DMS79 (cell line): ENCODE results near the gene NODAL.

ENCODE experiments used
- DNase-seq: peaks from one replicate; lab custom pipeline; 2025; lab: John Stamatoyannopoulos, UW

NODAL gene

GRCh38 chr10:70432561-70433263, 8.8 kb downstream of the NODAL start:
- no peak for DNase-seq

- no peak for DNase-seq
These were observed 9.4 kb downstream of the NODAL start for GRCh38 chr10:70432101-70432500.

- no peak for DNase-seq
These were observed 10.7 kb downstream of the NODAL start for GRCh38 chr10:70430493-70431445.

GRCh38 chr10:70426823-70427222, 14.7 kb downstream of the NODAL start:
- no peak for DNase-seq

- DNase-seq: no peak
These were observed 16.4 kb downstream of the NODAL start for GRCh38 chr10:70425096-70425495.

- no peak for DNase-seq
These were observed 17.2 kb downstream of the NODAL start for GRCh38 chr10:70424320-70424719.

GRCh38 chr10:70418713-70419112, 22.8 kb downstream of the NODAL start:
- DNase-seq: no peak

GRCh38 chr10:70418229-70418628, 23.3 kb downstream of the NODAL start:
- no peak for DNase-seq

GRCh38 chr10:70417568-70417967, 23.9 kb downstream of the NODAL start:
- DNase-seq: no peak

GRCh38 chr10:70412356-70412755, 29.1 kb downstream of the NODAL start:
- DNase-seq: no peak

GRCh38 chr10:70410608-70411007, 30.9 kb downstream of the NODAL start:
- no peak for DNase-seq

GRCh38 chr10:70409772-70410171, 31.7 kb downstream of the NODAL start:
- DNase-seq: no peak

GRCh38 chr10:70405037-70405824, 36.2 kb downstream of the NODAL start:
- DNase-seq: no peak

- DNase-seq: no peak
These were observed 36.8 kb downstream of the NODAL start for GRCh38 chr10:70404787-70405036.

GRCh38 chr10:70404036-70404786, 37.3 kb downstream of the NODAL start, which contains the start of gene EIF4EBP2:
Gene EIF4EBP2 (plus strand): TSS chr10:70404145. CDS start chr10:70404402, 257 bp downstream.
- DNase-seq: peak; percentile 51

GRCh38 chr10:70403483-70404035, 37.9 kb downstream of the NODAL start:
- DNase-seq: no peak

GRCh38 chr10:70399177-70399576, 42.3 kb downstream of the NODAL start:
- no peak for DNase-seq

GRCh38 chr10:70396140-70396539, 45.3 kb downstream of the NODAL start:
- no peak for DNase-seq

GRCh38 chr10:70391654-70392053, 49.8 kb downstream of the NODAL start:
- no peak for DNase-seq
